Measurements from ENCODE around the gene RNF220.

- TF ChIP-seq EZH2 (IDR thresholded peaks at IDR 0.05; ENCODE audit: insufficient read depth, poor library complexity, severe bottlenecking) (no peak), EZH2phosphoT487 (IDR thresholded peaks at IDR 0.05; ENCODE audit: insufficient read depth, low read depth) (no peak)
These were observed 109.6 kb downstream of the RNF220 start for GRCh38 chr1:44514673-44515072.
